Prostate gland (tissue), 2 donors: Measurements from ENCODE around the gene IRF4.

Experiments
- POLR2A ChIP-seq: fragments of 450-650 bp; IDR thresholded peaks from one replicate; pipeline ENCODE4 v1.6.1; 2016; ENCODE audit warnings: antibody characterized with exemption, mild to moderate bottlenecking
- TF ChIP-seq, protein P1 (sequence below), 4 experiments: fragments of 200-600 bp in 2 of 4; fragments of 450-650 bp in 2 of 4; sonication (generic) in 2 of 4; IDR thresholded peaks; 1 replicate in 3 of 4; 2 replicates in 1 of 4; pipeline ENCODE4 v1.5.1; 2016 to 2019; ENCODE audit warnings: antibody characterized with exemption in 4 of 4, mild to moderate bottlenecking in 2 of 4, moderate library complexity in 2 of 4

DNA sequence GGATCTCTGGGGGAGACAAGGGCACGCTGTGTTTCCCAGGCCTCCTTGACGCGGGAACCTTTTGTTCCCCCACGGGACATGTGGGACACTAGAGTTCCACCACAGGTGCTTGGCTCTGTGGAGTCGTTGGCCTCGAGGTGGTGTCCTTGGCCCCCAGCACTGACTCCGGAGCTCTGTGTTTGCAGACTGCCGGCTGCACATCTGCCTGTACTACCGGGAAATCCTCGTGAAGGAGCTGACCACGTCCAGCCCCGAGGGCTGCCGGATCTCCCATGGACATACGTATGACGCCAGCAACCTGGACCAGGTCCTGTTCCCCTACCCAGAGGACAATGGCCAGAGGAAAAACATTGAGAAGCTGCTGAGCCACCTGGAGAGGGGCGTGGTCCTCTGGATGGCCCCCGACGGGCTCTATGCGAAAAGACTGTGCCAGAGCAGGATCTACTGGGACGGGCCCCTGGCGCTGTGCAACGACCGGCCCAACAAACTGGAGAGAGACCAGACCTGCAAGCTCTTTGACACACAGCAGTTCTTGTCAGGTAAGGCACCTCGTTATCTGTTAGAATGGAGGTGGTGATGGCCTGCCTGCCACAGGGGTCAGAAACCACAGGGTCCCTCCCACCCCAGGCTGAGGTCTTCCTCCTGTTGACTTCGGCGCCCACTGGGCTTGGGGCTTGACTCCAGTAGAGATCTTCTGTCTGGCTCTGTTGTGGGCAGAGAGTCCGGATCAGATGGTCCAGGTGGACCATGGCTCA lies 9.9 kb downstream of the IRF4 start:
- TF ChIP-seq, protein P1, sequence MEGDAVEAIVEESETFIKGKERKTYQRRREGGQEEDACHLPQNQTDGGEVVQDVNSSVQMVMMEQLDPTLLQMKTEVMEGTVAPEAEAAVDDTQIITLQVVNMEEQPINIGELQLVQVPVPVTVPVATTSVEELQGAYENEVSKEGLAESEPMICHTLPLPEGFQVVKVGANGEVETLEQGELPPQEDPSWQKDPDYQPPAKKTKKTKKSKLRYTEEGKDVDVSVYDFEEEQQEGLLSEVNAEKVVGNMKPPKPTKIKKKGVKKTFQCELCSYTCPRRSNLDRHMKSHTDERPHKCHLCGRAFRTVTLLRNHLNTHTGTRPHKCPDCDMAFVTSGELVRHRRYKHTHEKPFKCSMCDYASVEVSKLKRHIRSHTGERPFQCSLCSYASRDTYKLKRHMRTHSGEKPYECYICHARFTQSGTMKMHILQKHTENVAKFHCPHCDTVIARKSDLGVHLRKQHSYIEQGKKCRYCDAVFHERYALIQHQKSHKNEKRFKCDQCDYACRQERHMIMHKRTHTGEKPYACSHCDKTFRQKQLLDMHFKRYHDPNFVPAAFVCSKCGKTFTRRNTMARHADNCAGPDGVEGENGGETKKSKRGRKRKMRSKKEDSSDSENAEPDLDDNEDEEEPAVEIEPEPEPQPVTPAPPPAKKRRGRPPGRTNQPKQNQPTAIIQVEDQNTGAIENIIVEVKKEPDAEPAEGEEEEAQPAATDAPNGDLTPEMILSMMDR (IDR thresholded peaks at IDR 0.05) = no peak
- TF ChIP-seq POLR2A = no peak
